GM18498 (cell line): ENCODE results near the gene UPB1.
"Not testable (repeated sequence)": the region's sequence is repeated elsewhere in the genome, so short reads cannot be mapped to it uniquely, and the experiment has no call there.

Experiments
- ATAC-seq: cut with Tn5 transposase; IDR thresholded peaks from one replicate; pipeline ENCODE4 v1.9.1; 2021; ENCODE audit warnings: mild to moderate bottlenecking, moderate library complexity; ENCODE audit not compliant: unreplicated experiment

The UPB1 gene

GRCh38 chr22:24526191-24526590 is 31.1 kb downstream of the UPB1 start:
- ATAC-seq: no peak

- ATAC-seq: no peak
These were observed 34.8 kb downstream of the UPB1 start for GRCh38 chr22:24529898-24530297.

GRCh38 chr22:24530968-24531367 is 35.8 kb downstream of the UPB1 start:
- ATAC-seq: not testable (repeated sequence)

GRCh38 chr22:24532075-24532474 is 36.9 kb downstream of the UPB1 start:
- no peak for ATAC-seq

- ATAC-seq: no peak
These were observed 40.2 kb downstream of the UPB1 start for GRCh38 chr22:24535348-24535747.

GRCh38 chr22:24536089-24536488 is 41.0 kb downstream of the UPB1 start:
- no peak for ATAC-seq

GRCh38 chr22:24540470-24540869 is 45.3 kb downstream of the UPB1 start:
- no peak for ATAC-seq

- ATAC-seq: no peak
These were observed 46.8 kb downstream of the UPB1 start for GRCh38 chr22:24541681-24542515.

- ATAC-seq: no peak
These were observed 47.5 kb downstream of the UPB1 start for GRCh38 chr22:24542641-24543040.

GRCh38 chr22:24543185-24543601 is 48.1 kb downstream of the UPB1 start:
- no peak for ATAC-seq

GRCh38 chr22:24543679-24544243 is 48.6 kb downstream of the UPB1 start:
- ATAC-seq: no peak

GRCh38 chr22:24548812-24549211 is 53.7 kb downstream of the UPB1 start:
- ATAC-seq: no peak

GRCh38 chr22:24550028-24550901 is 55.1 kb downstream of the UPB1 start:
- no peak for ATAC-seq

- no peak for ATAC-seq
These were observed 55.8 kb downstream of the UPB1 start for GRCh38 chr22:24550902-24551435.

GRCh38 chr22:24552503-24553286 is 57.6 kb downstream of the UPB1 start:
- not testable (repeated sequence) for ATAC-seq

GRCh38 chr22:24553597-24554312 is 58.6 kb downstream of the UPB1 start:
- no peak for ATAC-seq

GRCh38 chr22:24554313-24555164 is 59.4 kb downstream of the UPB1 start, which contains the start of gene GUCD1:
Gene GUCD1 (minus strand): TSS chr22:24555138. CDS start chr22:24554991, 147 bp downstream.
- ATAC-seq: peak; percentile 1

GRCh38 chr22:24555165-24556039 is 60.3 kb downstream of the UPB1 start, which contains the start of gene SNRPD3:
Gene SNRPD3 (plus strand): TSS chr22:24555999. CDS start chr22:24557675, 1,676 bp downstream.
- ATAC-seq: peak; percentile 81
